Inferior parietal cortex (tissue), 1 donor: ENCODE measurements around the gene SLC37A1.

Experiments
- DNase-seq: peaks from one replicate; pipeline ENCODE4 v3.0.0-alpha.2; 2016; ENCODE audit errors: extremely low spot score

The SLC37A1 gene

DNA sequence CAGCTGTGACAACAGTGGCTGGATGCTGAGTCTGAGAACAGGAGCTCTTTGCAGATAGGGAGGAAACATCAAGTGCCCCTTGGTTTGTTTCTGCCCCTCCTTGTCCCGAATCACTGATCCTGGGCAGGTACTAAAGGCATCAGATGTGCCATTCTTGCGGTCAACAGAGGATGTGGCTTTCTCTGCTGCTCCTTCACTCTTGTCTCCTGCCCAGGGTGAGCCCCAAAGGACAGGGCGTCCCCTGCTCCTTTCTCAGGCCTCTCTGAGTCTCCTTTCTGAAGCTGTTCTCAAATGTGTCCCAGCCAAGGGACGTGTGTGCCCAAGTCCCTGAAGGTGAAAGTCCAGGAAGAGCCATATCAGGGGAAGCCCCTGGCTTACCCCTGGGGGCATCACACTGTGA is 31.7 kb downstream of the SLC37A1 start:
- no peak for DNase-seq

DNA sequence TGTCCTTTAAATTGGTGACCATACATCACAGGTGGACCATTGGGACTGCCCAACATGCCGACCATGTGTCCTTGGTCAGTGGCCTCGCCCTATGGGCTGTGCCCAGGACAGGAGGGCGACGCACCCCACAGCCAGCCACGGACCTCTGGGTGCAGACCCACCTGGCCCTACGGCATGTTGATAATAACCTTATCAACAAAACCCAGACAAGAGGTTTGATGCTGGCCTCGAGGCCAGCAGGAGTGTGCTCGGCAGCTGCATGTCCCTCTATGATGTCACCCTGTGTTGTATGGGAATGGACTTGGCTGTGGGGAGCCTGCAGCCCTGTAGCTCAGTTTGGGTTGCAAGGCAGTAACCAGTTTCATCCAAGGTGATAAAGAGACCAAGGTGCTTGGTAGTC is 32.1 kb downstream of the SLC37A1 start:
- no peak for DNase-seq

DNA sequence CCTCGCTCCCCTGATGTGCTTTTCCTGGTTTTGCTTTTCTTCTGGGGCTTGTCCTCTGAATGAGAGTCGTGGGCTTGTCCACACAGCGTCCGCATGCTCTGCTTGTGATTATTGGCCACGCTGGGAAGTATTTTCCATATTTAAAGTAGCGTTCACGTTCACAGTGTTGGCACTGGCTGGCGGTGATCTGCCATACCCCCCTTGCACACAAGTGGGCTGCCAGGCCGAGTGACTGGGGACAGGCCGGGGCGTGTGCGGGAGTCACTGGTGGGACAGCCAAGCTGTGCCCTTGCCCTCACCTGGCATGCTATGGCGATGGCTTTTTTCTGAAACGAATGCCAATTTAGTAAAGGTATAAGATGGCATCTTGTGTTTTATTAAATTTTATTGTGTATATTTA is 32.8 kb downstream of the SLC37A1 start:
- no peak for DNase-seq

DNA sequence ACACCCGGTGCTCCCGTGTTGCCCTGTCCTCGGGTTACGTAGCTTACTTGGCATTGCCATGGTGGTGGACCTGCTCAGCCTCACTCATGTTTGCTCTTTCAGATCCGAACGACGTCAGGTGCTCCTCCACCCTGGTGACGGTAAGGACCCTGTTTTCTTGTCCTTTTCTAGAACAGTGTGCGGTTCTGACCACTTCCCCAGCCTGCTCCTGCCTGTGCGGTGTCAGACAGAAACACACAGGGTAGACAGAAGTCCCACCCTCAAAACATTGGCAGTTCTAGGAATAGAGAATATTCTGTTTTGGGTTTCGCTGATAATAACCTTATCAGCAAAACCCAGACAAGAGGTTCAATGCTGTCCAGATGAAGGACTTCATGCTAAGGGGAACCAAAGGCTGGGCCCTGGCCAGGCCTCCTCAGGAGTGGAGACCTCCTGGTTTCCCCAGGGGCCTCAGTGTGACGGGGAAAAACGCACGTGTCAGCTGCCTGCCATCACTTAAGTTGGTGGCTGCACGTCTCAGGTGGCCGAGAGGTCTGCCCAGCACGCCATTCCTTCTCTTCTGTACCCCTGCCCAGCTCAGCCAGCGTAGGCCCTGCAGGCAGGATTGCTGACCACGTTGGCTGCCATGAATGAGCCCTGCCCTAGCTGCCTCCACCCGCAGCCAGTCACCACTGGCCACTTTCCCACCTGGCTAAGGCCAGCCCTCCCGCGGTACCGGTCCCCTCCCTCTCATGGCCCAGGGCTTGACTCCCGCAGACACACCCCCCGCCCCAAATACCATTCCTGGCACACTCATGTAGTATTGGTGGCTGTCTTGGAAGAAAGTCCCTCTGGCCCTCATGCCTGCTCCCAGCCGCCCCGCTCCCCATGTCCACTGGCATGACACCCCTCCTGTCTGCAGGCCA is 33.6 kb downstream of the SLC37A1 start:
- DNase-seq: no peak

DNA sequence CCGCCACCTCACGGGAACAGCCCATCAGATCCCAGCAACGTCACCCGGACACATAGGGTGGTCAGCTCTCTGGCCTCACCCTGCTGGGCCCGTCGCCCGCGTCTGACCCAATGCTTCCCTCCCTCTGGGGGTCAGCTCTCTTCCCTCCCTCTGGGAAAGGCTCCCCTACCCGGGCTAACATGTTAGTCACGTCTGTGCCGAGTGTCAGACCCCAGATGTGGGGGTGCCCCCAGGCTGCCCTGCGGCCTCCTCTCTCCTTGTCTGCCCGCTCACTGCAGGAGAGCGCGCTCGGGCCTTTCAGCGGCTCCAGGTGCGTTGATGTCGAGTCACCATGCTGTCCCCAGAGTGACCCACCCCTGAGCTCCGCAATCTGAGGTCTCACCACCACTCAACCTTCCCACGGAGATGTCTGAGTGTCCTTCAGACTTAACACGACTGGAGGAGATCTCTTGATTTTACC is 34.3 kb downstream of the SLC37A1 start:
- DNase-seq: no peak

DNA sequence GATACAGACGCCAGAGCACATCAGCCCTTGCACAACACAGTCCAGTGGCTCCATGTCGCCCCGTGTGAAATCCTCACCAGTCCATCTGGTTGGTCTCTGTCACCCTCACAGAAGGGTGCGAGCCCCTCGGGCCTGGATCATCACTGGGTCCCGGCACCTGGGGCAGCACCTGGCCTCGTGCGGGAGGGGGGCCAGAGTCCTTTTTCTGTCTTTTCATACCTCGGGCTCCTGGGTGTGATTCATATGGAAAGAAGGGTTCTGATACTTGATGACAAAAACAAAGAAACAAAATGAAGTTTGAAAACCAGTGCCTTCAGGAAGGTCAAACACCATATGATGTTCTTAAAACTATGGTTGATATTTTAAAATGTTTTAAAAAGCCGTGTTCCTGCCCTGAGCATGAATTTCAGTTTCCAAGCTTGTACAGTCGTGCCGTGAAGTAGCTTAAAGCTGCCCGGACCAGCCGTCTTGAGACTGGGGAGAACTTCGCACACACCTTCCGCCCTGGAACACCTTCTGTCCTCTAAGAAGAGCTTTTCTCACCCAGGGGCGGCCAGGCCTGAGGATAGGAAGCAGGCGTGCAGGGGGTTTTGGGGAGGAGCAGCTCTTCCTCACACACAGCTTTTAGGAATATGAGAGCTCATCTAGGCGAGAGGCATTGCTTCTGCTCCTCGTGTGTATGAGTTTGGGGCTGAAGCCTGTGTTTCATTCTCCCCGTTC is 35.2 kb downstream of the SLC37A1 start:
- no peak for DNase-seq

DNA sequence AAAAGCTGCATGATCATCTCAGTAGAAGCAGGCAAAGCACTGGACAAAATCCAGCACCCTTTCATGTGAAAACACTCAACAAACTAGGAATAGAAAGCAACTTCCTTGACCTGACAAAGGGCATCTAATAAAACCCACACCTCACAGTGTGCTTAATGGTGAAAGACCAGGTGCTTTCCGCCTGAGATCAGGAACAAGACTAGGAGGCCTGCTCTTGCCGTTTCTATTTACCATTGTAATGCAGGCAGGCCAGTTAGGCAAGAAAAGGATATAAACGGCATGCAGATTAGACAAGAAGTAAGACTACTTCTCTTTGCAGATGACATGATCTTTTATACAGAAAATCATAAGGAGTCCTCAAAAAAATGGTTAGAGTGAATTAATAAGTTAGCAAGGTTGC is 37.2 kb downstream of the SLC37A1 start:
- DNase-seq: no peak

DNA sequence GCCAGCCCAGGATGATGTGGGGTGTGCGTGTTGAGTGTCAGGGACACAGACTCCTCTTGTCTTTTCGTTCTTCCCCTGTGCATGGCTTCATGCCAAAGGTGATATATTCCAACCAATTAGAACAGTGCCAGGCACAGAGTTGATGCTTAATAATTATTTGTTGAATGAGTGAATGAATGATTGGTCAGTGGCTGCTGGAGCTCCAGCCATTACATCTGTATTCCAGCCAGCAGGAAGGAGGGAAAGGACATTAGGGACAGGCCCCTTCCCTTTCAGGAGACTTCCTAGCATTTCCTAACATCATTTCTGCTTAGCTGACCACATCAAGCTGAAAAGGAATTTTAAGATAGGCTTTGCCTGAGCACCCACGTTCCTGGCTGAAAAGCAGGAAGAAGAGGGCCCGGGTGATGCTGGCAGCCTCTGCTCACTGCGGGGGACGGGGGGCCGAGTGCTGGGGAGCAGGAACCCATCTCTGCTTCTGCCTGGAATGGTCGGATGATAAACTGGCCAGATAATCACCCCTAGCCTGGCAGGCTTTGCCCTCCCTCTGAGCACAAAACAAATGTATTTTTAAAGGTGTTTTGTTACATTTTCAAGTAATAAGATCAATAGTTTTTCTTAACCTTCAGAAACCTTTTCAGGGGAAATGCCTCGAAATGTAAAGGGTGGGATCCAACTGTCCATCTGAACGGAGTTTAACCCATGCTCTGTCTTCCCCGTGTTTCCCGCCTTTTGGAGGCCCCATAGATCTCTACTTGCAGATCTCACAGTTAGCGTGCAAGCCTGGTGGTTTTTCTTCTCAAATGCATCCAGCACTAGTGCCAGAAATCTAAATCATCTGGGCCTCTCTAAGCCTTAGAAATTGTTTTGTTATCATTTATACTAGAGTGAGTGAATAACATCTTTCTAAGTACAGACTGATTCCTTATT is 39.0 kb downstream of the SLC37A1 start:
- no peak for DNase-seq

DNA sequence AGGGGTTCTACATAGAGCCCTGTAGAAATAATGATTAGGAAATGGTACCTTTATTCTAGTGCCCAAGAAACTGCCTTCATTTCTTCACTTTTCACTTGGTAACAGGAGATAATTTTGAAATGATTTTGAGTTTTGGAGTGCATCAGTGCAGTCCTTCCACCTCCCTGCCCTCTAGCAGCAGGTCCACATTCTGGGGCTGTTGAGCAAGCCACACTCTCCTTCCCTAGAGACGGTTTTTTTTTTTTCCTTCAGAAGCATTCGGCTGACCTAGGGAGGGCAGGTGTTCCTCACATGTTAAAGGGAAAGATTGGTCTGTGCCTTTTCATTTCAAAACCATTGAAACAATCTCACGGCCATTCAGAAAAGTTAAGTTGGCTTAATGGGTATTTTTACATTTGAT is 39.8 kb downstream of the SLC37A1 start:
- no peak for DNase-seq

DNA sequence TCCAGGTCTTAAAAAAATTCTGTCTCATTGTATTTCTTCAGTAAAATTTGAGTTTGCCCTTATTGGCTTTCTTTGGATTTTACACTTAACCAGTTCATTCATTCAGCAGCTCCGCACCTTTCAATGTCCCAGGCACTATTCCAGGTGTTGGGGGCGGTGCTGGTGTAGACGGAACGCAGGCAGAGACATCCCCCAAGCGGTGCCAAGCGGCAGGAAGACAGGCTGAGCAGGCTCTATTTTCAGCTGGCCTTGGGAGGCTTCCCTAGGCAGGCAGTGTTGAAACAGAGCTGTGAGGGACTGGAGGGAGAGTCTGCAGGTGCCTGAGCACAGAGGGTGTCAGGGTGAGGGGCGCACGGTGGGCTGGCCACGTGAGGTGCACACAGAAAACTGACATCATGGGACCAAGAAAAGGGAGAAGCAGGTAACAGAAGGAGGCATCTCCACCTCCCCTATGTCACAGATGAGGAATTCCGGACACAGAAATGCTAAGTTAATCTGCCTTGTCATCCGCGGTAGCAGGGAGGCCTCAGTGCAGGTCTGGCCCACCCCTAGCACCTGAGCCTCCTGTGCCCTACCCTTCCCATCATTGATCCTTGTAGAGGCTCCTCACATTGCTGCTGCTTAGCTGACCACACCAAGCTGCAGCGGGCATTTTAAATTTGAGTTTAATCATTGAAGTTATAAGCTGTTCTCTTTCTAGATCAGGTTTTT is 40.8 kb downstream of the SLC37A1 start:
- no peak for DNase-seq

DNA sequence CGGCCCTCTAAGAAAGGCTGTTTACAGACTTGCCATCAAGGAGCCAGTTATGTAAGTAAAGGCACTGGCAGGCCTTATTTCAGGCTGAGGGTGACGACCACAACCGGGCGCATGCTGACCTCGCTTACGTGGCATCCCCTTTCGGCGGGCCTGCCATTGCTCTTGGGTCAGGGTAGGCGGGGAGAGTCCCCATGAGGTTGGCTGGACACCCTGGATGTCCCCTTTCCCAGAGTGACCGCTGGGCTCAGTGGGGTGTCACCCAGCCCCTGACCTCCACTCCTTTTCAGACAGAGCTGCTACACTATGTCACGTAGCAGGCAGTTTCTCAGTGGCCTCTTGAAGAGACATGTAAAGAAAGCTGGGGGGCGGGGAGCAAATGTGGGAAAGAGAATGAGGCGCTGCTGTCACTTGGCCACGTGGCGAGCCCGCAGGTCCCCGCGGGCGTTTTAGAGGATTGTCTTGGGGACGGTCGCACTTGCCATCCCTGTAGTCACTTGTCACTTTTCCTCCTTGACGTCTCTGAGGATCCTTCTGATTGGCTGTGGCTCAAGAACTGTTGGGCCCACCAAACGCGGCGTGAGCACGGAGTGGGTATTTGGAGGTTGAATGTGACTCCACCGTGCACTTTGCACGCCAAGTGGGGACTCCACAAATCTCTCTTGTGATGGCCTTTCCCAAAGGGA is 42.2 kb downstream of the SLC37A1 start:
- DNase-seq: no peak

DNA sequence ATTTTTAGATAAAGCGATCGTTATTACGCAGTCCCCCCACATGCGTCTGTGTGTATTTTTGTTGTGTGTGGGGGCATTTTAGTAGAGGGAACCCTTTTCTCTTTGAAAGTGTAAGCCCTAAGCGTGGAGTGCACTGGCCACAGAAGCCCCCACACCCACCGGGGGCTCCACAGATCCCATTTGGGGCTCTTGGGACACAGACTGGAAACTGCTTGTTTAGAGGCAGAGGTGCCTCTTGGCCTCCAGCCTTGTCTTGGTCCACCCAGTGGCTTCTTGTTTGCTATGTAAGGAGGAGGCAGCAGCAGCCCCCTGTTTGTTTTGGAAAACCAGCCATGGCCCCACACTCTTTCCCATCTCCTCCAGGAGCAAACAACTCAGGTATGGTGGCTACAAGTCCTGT is 42.8 kb downstream of the SLC37A1 start:
- DNase-seq: no peak

DNA sequence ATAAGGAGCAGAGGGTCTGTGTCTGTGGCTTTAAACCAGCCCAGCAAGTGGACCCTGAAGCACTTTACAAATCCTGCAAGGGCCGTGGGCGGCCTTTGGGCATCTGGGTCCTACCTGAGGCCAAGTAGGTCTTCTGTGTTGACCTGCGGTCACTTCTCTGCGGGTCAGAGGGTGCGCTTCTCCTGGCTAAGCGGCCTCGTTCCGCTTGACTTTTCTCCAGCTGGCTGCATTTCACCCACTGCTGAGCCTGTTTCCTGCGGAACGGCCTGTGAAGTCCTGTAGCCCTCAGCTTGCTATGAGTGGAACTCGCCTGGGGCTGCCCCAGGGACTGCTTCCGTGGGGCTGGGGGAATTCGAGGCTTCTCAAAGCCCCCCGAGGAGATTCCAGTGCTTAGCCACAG is 43.3 kb downstream of the SLC37A1 start:
- DNase-seq: no peak

DNA sequence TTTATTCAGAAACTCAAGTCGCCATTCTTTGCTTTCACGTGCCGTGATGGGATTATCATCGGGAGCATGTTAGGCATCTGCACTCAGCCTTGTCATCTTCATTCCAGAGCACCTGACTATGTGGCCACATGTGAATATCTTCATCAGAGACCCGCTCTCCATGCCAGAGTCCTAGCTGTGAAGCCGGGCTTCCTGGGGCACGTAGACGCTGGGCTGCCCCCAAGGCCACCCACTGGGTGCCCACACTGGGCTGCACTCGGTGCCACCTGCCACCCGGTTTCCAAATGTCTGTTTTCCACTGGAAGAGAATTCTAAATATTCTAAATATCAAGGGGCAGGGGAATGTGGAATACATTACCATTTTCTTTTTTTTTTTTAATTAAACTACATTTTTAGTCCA is 43.8 kb downstream of the SLC37A1 start:
- DNase-seq: no peak

DNA sequence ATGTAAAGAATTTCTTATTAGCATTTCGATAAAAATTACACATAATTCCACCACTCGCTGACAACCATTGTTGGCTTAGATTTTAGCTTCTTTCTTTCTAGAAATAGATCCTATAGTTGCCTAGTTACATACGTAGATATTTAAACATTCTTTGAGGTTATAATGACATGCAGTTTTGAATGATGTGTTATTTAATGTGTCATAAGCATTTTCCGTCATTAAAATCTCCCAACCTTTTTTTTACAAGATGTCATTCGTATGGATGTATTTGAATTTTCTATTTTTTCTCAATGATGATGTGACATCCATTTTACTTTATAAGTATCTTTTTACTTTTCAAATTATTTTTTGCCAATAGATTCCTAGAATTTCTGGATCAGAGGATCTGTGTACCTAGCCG is 44.7 kb downstream of the SLC37A1 start:
- DNase-seq: no peak

DNA sequence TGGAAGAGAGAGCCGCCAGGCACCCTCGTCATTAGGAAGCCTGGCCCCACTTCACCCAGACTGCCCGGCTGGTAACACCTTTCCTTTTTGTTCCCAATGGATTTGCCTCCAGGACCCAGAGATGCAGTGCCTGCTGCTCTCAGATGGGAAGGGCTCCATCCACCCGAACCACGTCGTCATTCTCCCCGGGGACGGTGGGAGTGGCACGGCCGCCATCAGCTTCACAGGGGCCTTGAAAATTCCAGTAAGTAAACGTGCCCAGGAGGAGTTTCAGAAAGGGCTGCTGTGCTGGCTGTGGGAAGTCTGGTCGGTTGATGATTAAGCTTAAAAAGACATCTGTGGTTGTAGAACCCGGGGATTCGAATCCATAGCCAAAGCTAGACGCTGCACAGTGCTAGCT is 45.2 kb downstream of the SLC37A1 start:
- DNase-seq: no peak

DNA sequence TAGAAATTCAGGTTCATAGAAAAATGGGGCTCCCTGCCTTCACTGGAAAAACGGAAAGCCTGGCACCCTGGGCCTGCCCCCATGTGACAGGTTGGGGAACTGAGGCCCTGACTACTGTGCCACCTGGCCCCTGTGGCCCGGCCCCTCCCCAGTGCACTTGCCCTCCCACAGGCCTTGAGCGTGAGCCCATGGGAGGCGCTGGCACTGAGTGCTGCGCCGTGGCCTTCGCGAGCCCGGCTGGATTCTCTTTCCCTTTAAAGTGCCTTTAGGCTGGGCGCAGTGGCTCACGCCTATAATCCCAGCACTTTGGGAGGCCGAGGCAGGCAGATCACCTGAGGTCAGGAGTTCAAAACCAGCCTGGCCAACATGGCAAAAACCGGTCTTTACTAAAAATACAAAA is 45.7 kb downstream of the SLC37A1 start:
- no peak for DNase-seq

DNA sequence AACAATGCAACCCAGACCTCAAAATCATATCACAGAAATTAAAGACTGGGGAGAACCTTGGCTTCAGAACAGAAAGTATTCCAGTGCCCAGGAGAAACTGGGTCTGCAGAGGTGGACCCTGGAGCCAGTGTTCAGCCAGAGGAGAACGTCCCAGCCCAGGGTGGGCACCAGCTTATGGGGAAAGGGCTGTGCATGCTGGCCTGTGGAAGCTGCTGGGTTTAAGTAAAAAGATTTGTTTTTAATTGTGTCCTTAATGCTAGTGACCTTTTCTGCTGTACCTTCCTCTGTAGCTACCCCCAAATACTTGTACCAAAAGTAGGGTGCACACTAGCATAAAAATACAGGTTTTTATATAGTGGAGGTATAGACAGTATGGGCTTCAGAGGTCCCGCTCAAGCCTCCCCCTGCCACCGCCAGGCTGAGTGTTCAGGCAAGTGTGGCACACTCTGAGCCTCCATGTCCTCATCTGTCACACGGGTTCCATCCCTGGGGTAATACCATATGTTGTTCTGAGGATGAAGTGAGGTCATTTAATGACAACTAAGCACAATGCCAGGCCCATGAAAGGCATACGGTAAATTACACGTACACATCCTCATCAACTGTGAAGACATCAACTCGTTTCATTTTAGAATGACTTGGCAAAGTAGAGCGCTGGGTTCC is 47.0 kb downstream of the SLC37A1 start:
- no peak for DNase-seq

DNA sequence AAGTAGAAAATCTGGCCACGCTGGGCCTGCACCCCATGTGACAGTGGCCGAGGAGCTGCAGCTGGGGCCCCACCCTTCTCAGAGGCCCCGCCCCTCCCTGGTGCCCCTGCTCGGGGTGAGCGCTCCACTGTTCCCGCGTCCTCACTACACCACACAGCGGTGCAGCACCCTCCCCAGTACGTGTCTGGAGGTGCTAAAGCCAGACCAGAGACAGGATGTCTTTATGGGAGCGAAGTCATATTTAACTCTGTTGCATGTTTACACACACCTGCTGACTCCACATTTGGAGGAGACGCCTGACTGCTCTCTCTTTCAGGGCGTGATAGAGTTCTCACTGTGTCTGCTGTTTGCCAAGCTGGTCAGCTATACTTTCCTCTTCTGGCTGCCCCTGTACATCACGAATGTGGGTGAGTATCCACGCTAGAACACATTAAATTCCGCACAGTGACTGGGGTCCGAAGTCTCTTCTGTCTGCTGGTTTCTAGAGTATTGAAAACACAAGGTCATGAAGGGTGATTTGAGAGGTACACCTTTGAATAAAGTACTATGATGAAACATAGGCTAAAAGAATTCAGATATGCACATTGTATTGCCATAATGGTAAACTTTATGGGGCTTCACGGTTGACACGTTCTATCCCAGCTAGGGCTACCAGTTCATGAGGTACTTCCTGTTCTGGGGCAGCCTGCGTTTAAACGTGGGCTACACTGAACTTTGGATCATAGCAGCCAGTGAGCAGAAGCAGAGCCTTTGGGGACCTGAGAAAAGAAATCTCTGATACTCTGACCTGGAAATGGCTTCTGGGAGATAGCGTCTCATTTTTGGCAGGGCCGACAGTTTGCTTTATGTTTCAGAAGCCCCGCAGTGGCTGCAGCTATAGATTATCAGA is 48.4 kb downstream of the SLC37A1 start:
- no peak for DNase-seq
